Amniotic epithelial cell (primary cell): Measurements from ENCODE around the gene HCFC1.

Experiments used
- DNase-seq: peaks from one replicate; pipeline ENCODE4 v3.0.0-alpha.2; 2010; ENCODE audit warnings: low read depth

Gene HCFC1

DNA sequence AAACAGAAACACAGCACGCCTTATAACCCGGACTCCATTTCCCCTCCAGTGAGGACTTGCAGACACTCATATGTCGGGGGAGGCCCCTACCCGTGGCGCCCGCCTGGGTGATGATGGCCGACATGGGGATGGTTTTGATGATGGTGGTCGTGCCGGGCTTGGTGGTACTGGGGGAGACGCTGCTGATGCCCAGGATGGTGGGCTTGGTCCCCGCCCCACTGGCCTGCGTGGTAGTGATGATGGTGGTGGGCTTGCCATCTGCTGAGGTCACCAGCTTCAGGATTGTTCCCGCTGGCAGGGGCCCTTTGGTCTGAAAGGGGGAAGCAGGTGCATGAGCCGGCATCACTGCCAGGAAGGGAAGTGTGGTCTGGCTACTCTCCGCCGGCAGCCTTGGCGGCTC, 14.4 kb downstream of the HCFC1 start:
- DNase-seq, result no peak

DNA sequence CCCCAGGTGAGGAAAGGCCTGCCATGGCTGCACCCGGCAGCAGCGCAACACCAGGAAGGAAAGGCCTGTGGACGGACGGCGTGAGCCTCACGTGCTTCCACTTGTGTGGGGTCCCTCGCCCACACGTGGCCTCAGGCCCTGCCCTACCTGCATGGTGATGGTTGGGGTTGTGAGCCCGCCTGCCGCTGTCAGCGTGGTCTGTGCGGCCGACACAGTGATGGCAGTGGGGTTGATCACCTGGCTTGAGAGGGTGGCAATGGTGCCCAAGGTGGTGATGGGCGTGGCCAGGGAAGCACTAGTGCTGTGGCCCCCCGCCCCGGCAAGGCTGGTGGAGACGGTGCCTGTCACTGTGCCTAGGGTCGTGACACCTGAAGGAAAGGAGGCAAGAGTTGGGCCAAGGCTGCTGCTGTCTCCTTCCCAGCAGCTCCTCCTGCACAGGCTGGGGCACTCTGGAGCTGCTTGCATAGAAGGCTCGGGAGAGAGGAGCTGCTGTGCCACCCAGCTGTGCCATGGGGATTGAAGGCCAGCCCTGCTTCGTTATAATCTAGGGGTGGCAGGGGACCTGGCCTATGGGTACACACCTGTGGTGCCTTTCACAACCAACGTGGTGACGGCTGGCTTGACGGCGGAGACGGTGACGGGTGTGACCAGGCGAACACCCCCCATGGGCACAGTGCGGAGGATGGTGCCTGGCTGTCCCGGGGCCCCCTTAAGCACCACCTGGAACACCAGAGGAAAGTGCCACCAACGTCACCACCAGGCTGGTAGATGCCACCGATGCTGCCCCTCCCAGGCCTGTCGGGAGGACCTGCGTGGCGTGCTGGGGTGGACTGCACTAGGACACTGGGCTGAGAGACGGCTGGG, 15.3 kb downstream of the HCFC1 start:
- no peak for DNase-seq

- DNase-seq, result no peak
Measured at GRCh38 chrX:153955228-153955732, 16.3 kb downstream of the HCFC1 start.

DNA sequence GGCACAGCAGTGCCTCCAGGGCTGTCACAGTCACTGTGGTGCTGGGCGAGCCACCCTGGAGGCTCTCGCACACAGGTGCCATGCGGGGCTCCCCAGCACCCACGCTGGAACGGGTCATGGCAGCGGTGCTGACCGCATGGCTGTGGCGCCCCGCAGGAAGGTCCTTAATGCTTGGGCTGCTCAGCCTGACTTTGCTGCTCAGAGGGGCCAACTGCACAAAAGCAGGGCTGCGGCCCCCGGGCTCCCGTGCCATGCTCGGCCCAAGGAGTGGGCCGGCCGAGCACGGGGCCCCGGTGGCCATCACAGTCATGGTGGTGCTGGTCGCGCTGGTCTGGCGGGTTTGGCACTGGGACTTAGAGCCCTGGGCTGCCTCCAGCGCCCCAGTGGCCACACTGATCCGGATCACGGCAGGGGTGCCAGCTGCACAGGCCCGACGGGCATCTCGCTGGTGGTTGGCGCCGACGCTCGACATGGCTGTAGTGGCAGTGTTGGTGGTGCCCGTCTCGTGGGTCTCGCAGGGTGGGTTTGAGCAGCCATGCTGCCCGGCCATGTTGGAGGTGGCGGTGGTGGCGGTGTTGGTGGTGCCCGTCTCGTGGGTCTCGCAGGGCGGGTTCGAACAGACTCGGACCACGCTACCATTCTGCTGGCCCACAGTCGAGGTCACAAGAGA, 16.9 kb downstream of the HCFC1 start:
- no peak for DNase-seq

GRCh38 chrX:153953892-153954557, 17.6 kb downstream of the HCFC1 start:
- no peak for DNase-seq

DNA sequence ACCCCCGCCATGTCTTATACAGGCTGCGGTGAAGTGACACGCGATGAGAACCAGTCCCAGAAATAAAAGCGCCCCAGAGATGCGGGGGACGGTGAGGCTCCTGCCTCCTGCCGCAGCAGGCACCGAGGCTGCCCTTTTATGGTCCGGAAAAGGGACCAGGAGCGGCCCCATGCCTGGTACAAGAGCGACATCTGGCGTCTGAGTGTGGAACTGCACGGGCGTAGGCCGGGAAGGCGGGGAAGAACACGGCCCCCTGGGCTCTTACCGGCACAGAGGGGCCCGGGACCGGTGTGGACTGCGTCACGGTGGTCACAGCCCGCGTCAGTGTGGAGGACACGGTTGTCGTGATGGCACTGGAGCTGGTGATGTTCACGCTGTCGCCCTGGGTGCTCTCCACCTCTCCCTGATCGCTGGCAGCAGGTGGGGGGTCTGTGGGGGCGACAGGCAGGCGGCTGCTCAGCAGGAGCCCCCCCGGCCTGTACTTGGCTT, 18.2 kb downstream of the HCFC1 start:
- DNase-seq, result peak; percentile 38

DNA sequence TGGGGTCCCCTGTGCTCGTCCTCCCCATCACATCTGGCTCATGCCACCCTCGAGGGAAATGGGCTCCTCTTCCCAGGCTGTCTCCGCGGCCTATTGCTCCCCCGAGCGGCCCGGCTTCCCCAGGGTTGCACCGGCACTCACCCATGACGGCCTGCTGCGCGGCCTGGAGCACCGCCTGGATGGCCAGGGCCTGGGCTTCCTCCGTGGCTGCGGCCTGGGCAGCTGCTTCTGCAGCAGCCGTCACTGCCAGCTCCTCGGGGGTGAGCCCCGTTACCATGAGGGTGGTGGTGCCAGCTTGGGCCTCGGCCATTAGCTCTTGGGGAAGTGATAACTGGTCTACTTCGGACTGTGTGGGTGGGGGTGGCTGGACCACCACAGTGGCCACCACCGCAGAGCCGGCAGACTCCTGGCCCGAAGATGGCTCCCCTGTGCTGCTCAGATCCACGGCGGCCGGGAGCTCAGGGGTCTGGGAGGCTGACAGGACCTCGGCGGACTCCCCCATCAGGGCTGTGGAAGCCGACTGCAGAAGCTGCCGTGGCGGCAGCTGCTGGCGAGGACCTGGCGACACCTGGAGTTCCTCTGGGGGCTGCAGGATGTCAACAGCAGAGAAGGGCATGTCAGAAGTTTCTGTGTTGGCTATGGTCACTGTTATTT, 19.1 kb downstream of the HCFC1 start:
- no peak for DNase-seq

GRCh38 chrX:153951683-153952372, 19.8 kb downstream of the HCFC1 start:
- DNase-seq, result no peak

- DNase-seq, result no peak
Measured at GRCh38 chrX:153950127-153950526, 21.5 kb downstream of the HCFC1 start.

DNA sequence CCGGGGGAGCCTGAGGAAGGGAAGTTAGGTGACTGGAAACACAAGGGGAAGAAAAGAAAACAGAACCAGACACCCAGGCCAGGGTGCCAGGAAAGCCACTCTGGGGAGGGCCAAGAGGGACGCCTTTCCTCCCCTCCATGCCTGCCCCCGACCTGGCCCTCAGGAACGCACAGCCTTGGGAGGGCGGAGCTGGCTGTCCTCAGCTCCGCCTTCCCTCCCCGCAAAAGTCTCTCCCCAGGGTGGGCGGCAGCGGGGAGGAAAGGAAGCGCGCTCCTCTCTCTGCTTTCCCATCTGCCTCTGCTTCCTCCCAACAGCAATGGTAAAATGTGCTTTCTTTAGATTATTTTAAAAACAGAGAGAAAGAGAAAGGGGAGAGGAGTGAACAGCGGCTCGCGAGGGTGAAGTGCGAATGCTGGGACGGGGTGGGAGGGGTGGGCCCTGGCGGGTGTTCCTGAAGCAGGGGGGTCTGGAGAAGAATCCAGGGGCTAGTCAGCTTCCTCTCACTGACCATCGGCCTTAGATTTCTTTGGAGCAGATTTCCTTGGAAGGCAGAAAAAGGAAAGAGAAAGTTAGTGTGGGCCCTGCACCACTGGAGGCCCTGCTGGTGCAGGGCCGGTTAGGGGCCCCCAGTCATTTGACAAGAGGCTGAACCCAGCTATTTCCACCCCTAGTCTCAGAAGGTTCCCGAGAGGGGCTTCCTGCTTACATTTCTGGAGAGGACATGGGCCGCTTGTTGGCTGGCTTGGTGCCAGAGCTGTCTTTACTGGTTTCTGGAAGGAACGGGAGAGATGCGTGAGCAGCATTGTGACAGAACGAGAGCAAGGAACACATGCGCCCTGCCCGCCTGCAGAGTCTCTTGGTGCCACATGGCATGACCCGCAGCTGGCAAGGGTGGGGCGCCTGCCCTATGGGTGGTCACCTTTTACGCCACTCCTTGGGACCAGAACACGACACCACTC, 22.5 kb downstream of the HCFC1 start:
- DNase-seq, result no peak

GRCh38 chrX:153948002-153948466, 23.6 kb downstream of the HCFC1 start:
- DNase-seq, result no peak

- peak; percentile 67 for DNase-seq
Measured at GRCh38 chrX:153947009-153947769, 24.4 kb downstream of the HCFC1 start.

DNA sequence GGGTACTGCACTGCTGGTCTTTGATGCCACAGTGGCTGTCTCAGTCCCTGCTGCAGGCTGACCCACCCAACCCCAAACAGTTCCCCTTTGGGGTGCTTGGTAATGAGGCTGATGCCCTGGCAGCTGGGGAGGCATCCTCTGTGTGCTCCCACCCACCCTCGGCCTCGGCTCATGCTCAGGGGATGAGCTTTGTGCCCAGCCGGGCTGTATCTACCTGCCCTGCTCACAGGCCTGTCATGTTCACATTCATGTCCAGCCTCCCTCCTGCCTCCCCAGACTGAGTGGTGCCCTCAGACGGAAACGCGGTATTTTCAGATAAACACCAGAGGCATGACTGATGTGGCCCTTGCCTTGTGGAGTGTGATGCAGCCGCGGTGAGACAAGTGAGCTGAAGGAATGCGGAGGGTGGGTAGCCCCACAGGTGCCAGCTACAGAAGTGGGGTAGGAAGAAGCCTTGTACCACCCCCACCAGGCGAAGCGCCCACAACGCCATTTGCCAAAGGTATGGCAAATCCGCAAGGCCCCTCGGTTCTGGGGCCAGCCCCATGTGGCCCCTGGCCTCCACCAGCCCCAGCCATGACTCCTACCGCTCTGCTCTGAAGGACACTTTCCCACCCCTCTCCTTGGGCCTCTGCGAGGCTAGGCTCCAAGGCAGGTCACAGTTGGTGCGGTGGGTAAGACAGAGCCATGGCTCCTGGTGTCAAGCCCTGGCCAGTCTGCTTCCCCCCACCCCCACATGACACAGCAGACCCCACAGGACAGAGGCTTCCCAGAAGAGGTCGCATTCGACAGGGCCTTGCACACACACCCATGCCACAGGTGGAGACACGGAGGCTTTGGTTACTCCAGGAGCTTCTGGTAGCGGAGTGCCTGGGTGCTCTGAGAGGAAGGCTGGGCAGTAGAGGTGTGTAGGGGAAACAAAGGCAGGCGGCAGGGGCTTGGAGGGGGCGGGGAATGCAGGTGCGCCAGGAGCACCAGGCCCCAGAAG, 25.4 kb downstream of the HCFC1 start:
- no peak for DNase-seq

- DNase-seq, result no peak
Measured at GRCh38 chrX:153944800-153945150, 26.8 kb downstream of the HCFC1 start.

- no peak for DNase-seq
Measured at GRCh38 chrX:153944140-153944799, 27.3 kb downstream of the HCFC1 start, which contains the start of gene RENBP. TSS of gene RENBP (minus strand) at chrX:153944643. CDS start at chrX:153944610, 33 bp downstream.

GRCh38 chrX:153941336-153942252, 30.0 kb downstream of the HCFC1 start:
- no peak for DNase-seq
